CD4-positive, alpha-beta T cell (primary cell): ENCODE measurements around the gene SYCE3. TPM values are rescaled to one million over a fixed set of nuclear protein-coding genes. Genes with fewer than 3 reads are reported as not detected.
A peak's percentile ranks its signal among the peaks of the same experiment; 100 is the strongest.

Experiments
- ATAC-seq: fragments of 200-7000 bp; cut with Tn5 transposase; one replicate; pipeline ENCODE4 v1.10.0; 2022; ENCODE audit warnings: mild to moderate bottlenecking; ENCODE audit not compliant: poor library complexity
- CTCF ChIA-PET: fragments of 350-600 bp; sonication (Branson Sonifier 250); formaldehyde crosslinking; loops from one replicate; lab custom pipeline; 2021; ENCODE audit warnings: antibody characterized with exemption, inconsistent platforms; lab: Charles Lee
- POLR2A ChIA-PET: fragments of 350-600 bp; sonication (Branson Sonifier 250); formaldehyde crosslinking; loops from one replicate; lab custom pipeline; 2021; ENCODE audit warnings: antibody characterized with exemption, inconsistent platforms; lab: Charles Lee
- DNase-seq, 14 experiments: peaks; one replicate each; pipeline ENCODE4 v3.0.0-alpha.2; 2013 to 2020; ENCODE audit warnings: mixed read lengths in 2 of 14
- H3K27ac ChIP-seq, 2 donors: one replicate each; pipeline versions ENCODE4 v1.5.1 to v1.7.0; 2013; ENCODE audit warnings: low read length in 2 of 2, low read depth in 1 of 2, mild to moderate bottlenecking in 1 of 2
- H3K27me3 ChIP-seq, 2 experiments: 1 replicate in 1 of 2; 2 replicates in 1 of 2; pipeline versions ENCODE4 v1.6.1 to v1.7.0; 2013; ENCODE audit warnings: low read length in 2 of 2, control low read depth in 1 of 2, mild to moderate bottlenecking in 1 of 2, moderate library complexity in 1 of 2; ENCODE audit not compliant: insufficient read depth in 2 of 2, control insufficient read depth in 1 of 2
- H3K36me3 ChIP-seq: one replicate; pipeline ENCODE4 v1.6.1; 2013; ENCODE audit warnings: low read length, control low read depth; ENCODE audit not compliant: insufficient read depth
- H3K4me1 ChIP-seq: one replicate; pipeline ENCODE4 v1.6.1; 2013; ENCODE audit warnings: low read length, control low read depth; ENCODE audit not compliant: insufficient read depth
- H3K4me3 ChIP-seq: one replicate; pipeline ENCODE4 v1.5.1; 2013; ENCODE audit warnings: mild to moderate bottlenecking, low read length, moderate library complexity
- H3K9me3 ChIP-seq, 2 experiments: 1 replicate in 1 of 2; 2 replicates in 1 of 2; pipeline versions ENCODE4 v1.6.1 to v1.7.0; 2013; ENCODE audit warnings: low read length in 2 of 2, mild to moderate bottlenecking in 2 of 2, control low read depth in 1 of 2, moderate library complexity in 1 of 2; ENCODE audit not compliant: control insufficient read depth in 1 of 2, insufficient read depth in 1 of 2
- H3K27ac Mint-ChIP-seq: one replicate; pipeline ENCODE4 v1.8.0; 2020; ENCODE audit warnings: mixed read lengths
- H3K27me3 Mint-ChIP-seq: one replicate; pipeline ENCODE4 v1.8.0; 2021; ENCODE audit warnings: mixed read lengths
- H3K36me3 Mint-ChIP-seq: one replicate; pipeline ENCODE4 v1.8.0; 2021; ENCODE audit warnings: low read depth, mixed read lengths
- H3K4me1 Mint-ChIP-seq: one replicate; pipeline ENCODE4 v1.8.0; 2021; ENCODE audit warnings: low read depth, mixed read lengths
- H3K4me3 Mint-ChIP-seq: one replicate; pipeline ENCODE4 v1.8.0; 2020; ENCODE audit warnings: mild to moderate bottlenecking, mixed read lengths
- H3K9me3 Mint-ChIP-seq: one replicate; pipeline ENCODE4 v1.8.0; 2020; ENCODE audit warnings: mixed read lengths
- intact Hi-C, 2 experiments: fragments of 100-400 bp; cut with DNase I in 1 of 2; cut with micrococcal nuclease in 1 of 2; formaldehyde crosslinking; loops; one replicate each; pipeline versions ENCODE4 v1.15.1 to v1.9.0; 2023 to 2025; cut with DNase I, micrococcal nuclease
- total RNA-seq, 174 experiments: library from RNA in 2 of 174; stranded (reverse) in 2 of 174; gene quantifications; one replicate each; pipeline ENCODE4 v1.2.3 and lab custom pipeline; 2021 to 2026
- TF ChIP-seq, protein P1 (sequence below): fragments of 200-600 bp; IDR thresholded peaks from one replicate; pipeline ENCODE4 v1.8.0; 2022; ENCODE audit warnings: antibody characterized with exemption, mild to moderate bottlenecking

Gene SYCE3
- total RNA-seq, 2 experiments from 2014 or later = not detected

GRCh38 chr22:50502628-50503474, 59.9 kb downstream of the SYCE3 start:
- DNase-seq (peak in 1 of 14 experiments; percentile 26), ATAC-seq (no peak)
- ChIA-PET CTCF (interaction anchor here (1.3 kb wide), 1 partner anchor 23 kb away, joined by 4 read pairs; the partner anchor contains the start of gene SCO2), POLR2A (interaction anchor here (1.5 kb wide), 1 partner anchor 25 kb away, joined by 4 read pairs; no protein-coding TSS in a partner anchor)
- H3K9me3 Mint-ChIP-seq = no peaks in the 10 kb centered on the region
- H3K27me3 Mint-ChIP-seq = no peaks in the 10 kb centered on the region
- TF ChIP-seq, protein P1, sequence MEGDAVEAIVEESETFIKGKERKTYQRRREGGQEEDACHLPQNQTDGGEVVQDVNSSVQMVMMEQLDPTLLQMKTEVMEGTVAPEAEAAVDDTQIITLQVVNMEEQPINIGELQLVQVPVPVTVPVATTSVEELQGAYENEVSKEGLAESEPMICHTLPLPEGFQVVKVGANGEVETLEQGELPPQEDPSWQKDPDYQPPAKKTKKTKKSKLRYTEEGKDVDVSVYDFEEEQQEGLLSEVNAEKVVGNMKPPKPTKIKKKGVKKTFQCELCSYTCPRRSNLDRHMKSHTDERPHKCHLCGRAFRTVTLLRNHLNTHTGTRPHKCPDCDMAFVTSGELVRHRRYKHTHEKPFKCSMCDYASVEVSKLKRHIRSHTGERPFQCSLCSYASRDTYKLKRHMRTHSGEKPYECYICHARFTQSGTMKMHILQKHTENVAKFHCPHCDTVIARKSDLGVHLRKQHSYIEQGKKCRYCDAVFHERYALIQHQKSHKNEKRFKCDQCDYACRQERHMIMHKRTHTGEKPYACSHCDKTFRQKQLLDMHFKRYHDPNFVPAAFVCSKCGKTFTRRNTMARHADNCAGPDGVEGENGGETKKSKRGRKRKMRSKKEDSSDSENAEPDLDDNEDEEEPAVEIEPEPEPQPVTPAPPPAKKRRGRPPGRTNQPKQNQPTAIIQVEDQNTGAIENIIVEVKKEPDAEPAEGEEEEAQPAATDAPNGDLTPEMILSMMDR = no peak
- Histone ChIP-seq H3K27me3 (no peaks in the 10 kb centered on the region), H3K27ac (no peak overlapping the region), H3K4me1 (peaks cover 32% of the 10 kb centered on the region), H3K9me3 (no peaks in the 10 kb centered on the region), H3K36me3 (peaks cover 37% of the 10 kb centered on the region), H3K4me3 (no peak overlapping the region)
- H3K4me1 Mint-ChIP-seq = peaks cover 14% of the 10 kb centered on the region
- no peak overlapping the region for H3K4me3 Mint-ChIP-seq
- peaks cover 11% of the 10 kb centered on the region for H3K36me3 Mint-ChIP-seq
- intact Hi-C loops = loop anchor here in 1 of 2 experiments (10.0 kb wide), 1 partner anchor 158 kb away; the partner anchor contains the start of gene PPP6R2
- H3K27ac Mint-ChIP-seq = no peak overlapping the region

- ChIA-PET CTCF (no interaction called here), POLR2A (no interaction called here)
- H3K27me3 Mint-ChIP-seq = no peaks in the 10 kb centered on the region
- intact Hi-C loops = loop anchor here in 1 of 2 experiments (10.0 kb wide), 1 partner anchor 157 kb away; the partner anchor contains the start of gene PPP6R2
- ATAC-seq = no peak
- H3K36me3 ChIP-seq = peaks cover 37% of the 10 kb centered on the region
- no peak overlapping the region for H3K27ac Mint-ChIP-seq
- H3K4me3 ChIP-seq = no peak overlapping the region
- peaks cover 30% of the 10 kb centered on the region for H3K4me1 ChIP-seq
- H3K27ac ChIP-seq = no peak overlapping the region
- no peaks in the 10 kb centered on the region for H3K27me3 ChIP-seq
- H3K4me3 Mint-ChIP-seq = peak overlapping the region; percentile 30
- TF ChIP-seq, protein P1 = no peak
- H3K9me3 ChIP-seq = no peaks in the 10 kb centered on the region
- no peaks in the 10 kb centered on the region for H3K9me3 Mint-ChIP-seq
- peak in 1 of 14 experiments; percentile 20 for DNase-seq
- peaks cover 10% of the 10 kb centered on the region for H3K4me1 Mint-ChIP-seq
- H3K36me3 Mint-ChIP-seq = peaks cover 6% of the 10 kb centered on the region
Observed at GRCh38 chr22:50502096-50502495, 60.6 kb downstream of the SYCE3 start.

Other genes starting within 250 kb of the SYCE3 start
- 1 to 10 TPM; 1.8 to 1.9 TPM for gene DENND6B, start 235.9 kb downstream of the SYCE3 start, total RNA-seq
- gene PPP6R2, start 219.6 kb downstream of the SYCE3 start, total RNA-seq = 10 to 100 TPM; 47.1 to 48.0 TPM
- 100 to 1,000 TPM; 220 to 227 TPM for gene SBF1, start 87.9 kb downstream of the SYCE3 start, total RNA-seq
- gene ADM2, start 81.4 kb downstream of the SYCE3 start, total RNA-seq = 1 to 10 TPM; 1.1 to 1.6 TPM
- gene MIOX, start 76.1 kb downstream of the SYCE3 start, total RNA-seq = not detected
- gene LMF2, start 55.2 kb downstream of the SYCE3 start, total RNA-seq = 100 to 1,000 TPM; 107 to 114 TPM
- gene NCAPH2, start 54.7 kb downstream of the SYCE3 start, total RNA-seq = 100 to 1,000 TPM; 184 to 185 TPM
- 1 to 10 TPM in 1 of 2 experiments, under 1 TPM in 1; 0.61 to 5.6 TPM for gene SCO2, start 37.3 kb downstream of the SYCE3 start, total RNA-seq
- 10 to 100 TPM in 1 of 2 experiments, 1 to 10 TPM in 1; 9.9 to 10.0 TPM for gene TYMP, start 32.9 kb downstream of the SYCE3 start, total RNA-seq
- 1 to 10 TPM; 2.3 TPM for gene KLHDC7B, start 17.0 kb downstream of the SYCE3 start, total RNA-seq
- 10 to 100 TPM; 59.1 to 68.3 TPM for gene CPT1B, start 15.5 kb upstream of the SYCE3 start, total RNA-seq
- 100 to 1,000 TPM; 152 to 156 TPM for gene CHKB, start 19.9 kb upstream of the SYCE3 start, total RNA-seq
- under 1 TPM; 0.31 to 0.52 TPM for gene MAPK8IP2, start 37.9 kb upstream of the SYCE3 start, total RNA-seq
- 10 to 100 TPM; 52.3 to 54.4 TPM for gene ARSA, start 65.2 kb upstream of the SYCE3 start, total RNA-seq
- gene SHANK3, start 109.9 kb upstream of the SYCE3 start, total RNA-seq = not detected
- gene ACR, start 175.3 kb upstream of the SYCE3 start, total RNA-seq = not detected
- 10 to 100 TPM; 36.0 to 37.3 TPM for gene RABL2B, start 220.7 kb upstream of the SYCE3 start, total RNA-seq